Mucosa of rectum (tissue), 2 donors: ENCODE measurements around the gene KLHL7.

Source experiments
- H3K27ac ChIP-seq, 2 donors: one replicate each; pipeline ENCODE4 v1.7.0; 2013; ENCODE audit warnings: inconsistent platforms in 2 of 2, low read depth in 2 of 2, low read length in 2 of 2
- H3K27me3 ChIP-seq, 2 donors: one replicate each; pipeline ENCODE4 v1.7.0; 2013; ENCODE audit warnings: low read length in 2 of 2; ENCODE audit not compliant: control insufficient read depth in 2 of 2, insufficient read depth in 2 of 2
- H3K36me3 ChIP-seq, 2 donors: one replicate each; pipeline ENCODE4 v1.7.0; 2013; ENCODE audit warnings: low read length in 2 of 2; ENCODE audit not compliant: control insufficient read depth in 2 of 2, insufficient read depth in 2 of 2
- H3K4me1 ChIP-seq, 2 donors: one replicate each; pipeline ENCODE4 v1.7.0; 2013; ENCODE audit warnings: low read length in 2 of 2, mild to moderate bottlenecking in 1 of 2; ENCODE audit not compliant: control insufficient read depth in 2 of 2, insufficient read depth in 2 of 2
- H3K4me3 ChIP-seq, 2 donors: one replicate each; pipeline ENCODE4 v1.7.0; 2013; ENCODE audit warnings: low read length in 2 of 2
- H3K9ac ChIP-seq, 2 donors: one replicate each; pipeline ENCODE4 v1.7.0; 2013; ENCODE audit warnings: low read length in 2 of 2, low read depth in 1 of 2, mild to moderate bottlenecking in 1 of 2
- H3K9me3 ChIP-seq, 2 donors: one replicate each; pipeline ENCODE4 v1.7.0; 2013; ENCODE audit warnings: low read length in 2 of 2; ENCODE audit not compliant: control insufficient read depth in 2 of 2
- donor health status: healthy.
- donor health status: Normal muscosa, but diverticular disease.

KLHL7 gene

GRCh38 chr7:23210506-23210905 is 104.9 kb downstream of the KLHL7 start:
- H3K9me3 ChIP-seq: no peaks in the 10 kb centered on the region
- H3K36me3 ChIP-seq: no peaks in the 10 kb centered on the region
- H3K4me1 ChIP-seq: peaks cover 6 to 8% of the 10 kb centered on the region in 2 donors
- H3K9ac ChIP-seq: no peak overlapping the region
- no peaks in the 10 kb centered on the region for H3K27me3 ChIP-seq
- H3K27ac ChIP-seq: no peak overlapping the region
- no peak overlapping the region for H3K4me3 ChIP-seq

DNA sequence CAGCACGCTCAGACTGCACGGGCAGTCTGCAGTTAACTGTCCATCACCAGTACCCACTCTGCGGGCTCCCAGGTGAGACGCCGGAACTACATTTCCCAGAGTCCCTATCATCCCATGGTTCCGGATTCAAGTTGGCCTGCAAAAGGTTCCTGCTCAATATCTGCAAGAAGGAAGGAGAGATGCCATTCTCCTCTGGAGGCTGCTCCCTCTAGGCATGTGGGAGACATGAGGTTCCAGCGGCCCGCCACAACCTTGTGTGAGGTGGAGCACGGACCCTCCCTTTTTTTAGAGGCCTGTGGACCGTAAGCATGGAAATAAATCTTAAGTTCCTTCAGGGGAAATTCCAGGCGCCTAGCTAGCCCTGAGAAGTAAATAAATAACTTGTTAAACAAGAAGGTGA is 106.0 kb downstream of the KLHL7 start:
- peaks cover 6 to 8% of the 10 kb centered on the region in 2 donors for H3K4me1 ChIP-seq
- H3K9ac ChIP-seq: no peak overlapping the region
- H3K9me3 ChIP-seq: no peaks in the 10 kb centered on the region
- H3K4me3 ChIP-seq: no peak overlapping the region
- H3K27ac ChIP-seq: no peak overlapping the region
- H3K27me3 ChIP-seq: no peaks in the 10 kb centered on the region
- no peaks in the 10 kb centered on the region for H3K36me3 ChIP-seq

DNA sequence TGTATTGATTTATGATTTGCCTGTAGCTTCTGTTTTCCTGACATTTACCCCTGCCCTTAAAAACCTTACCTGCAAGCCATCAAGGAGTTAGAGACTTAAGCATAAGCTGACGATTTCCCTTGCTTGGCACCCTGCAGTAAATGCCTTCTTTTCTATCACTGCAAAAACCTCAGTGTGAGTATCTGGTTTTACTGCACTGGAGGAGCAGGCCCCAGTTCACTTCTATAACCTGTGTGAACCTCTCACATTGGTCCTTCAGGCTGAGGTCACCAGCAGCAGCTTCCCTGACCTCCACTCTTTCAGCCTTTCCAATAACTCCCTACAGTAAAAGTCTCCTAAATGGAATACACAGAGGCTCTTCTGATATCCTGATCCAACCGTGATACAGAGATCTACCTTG is 106.8 kb downstream of the KLHL7 start:
- Histone ChIP-seq H3K9ac (no peak overlapping the region), H3K4me1 (peaks cover 6 to 8% of the 10 kb centered on the region in 2 donors), H3K4me3 (no peak overlapping the region), H3K9me3 (no peaks in the 10 kb centered on the region), H3K27ac (no peak overlapping the region), H3K36me3 (no peaks in the 10 kb centered on the region), H3K27me3 (no peaks in the 10 kb centered on the region)

DNA sequence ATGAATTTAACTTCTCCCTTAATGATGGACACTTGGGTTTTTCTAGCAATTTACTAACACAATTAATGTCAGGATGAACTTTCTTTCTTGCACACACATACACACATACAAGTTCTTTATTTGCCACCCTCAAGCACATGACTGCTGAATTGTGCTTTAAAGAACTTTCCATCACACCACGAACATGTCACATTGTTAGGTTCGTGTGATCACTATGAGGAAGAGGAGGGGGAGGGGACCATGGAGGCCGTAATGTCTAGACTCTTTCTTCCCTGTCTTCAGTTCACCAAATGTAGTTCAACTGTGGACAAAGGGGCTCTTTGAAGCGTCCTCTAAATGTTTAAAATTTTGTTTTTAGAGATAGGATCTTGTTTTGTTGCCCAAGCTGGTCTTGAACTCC is 107.3 kb downstream of the KLHL7 start:
- Histone ChIP-seq H3K27me3 (no peaks in the 10 kb centered on the region), H3K36me3 (no peaks in the 10 kb centered on the region), H3K4me1 (peaks cover 6% of the 10 kb centered on the region in 2 donors), H3K27ac (no peak overlapping the region), H3K4me3 (no peak overlapping the region), H3K9me3 (no peaks in the 10 kb centered on the region), H3K9ac (no peak overlapping the region)

DNA sequence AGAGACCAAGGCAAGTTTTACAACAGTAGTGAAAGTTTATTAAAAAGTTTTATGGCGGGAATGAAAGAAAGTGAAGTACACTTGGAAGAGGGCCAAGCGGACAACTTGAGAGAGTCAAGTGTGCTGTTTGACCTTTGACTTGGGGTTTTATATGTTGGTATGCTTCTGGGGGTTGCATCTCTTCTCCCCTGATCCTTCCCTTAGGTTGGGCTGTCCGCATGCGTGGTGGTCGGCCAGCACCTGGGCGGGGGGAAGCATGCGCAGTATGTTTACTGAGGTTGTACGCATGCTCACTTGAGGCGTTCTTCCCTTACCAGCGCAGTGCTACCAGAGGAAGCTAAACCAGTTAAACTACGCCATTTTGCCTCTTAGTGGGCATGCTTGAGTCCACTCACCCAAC is 108.2 kb downstream of the KLHL7 start:
- no peak overlapping the region for H3K27ac ChIP-seq
- H3K9ac ChIP-seq: no peak overlapping the region
- no peak overlapping the region for H3K4me3 ChIP-seq
- no peaks in the 10 kb centered on the region for H3K36me3 ChIP-seq
- no peaks in the 10 kb centered on the region for H3K9me3 ChIP-seq
- H3K27me3 ChIP-seq: no peaks in the 10 kb centered on the region
- peaks cover 6% of the 10 kb centered on the region in 2 donors for H3K4me1 ChIP-seq

- Histone ChIP-seq H3K9ac (no peak overlapping the region), H3K36me3 (no peaks in the 10 kb centered on the region), H3K4me1 (peaks cover 6% of the 10 kb centered on the region in 2 donors), H3K4me3 (no peak overlapping the region), H3K27me3 (no peaks in the 10 kb centered on the region), H3K27ac (no peak overlapping the region), H3K9me3 (no peaks in the 10 kb centered on the region)
These were observed 108.8 kb downstream of the KLHL7 start for GRCh38 chr7:23214423-23214822.

DNA sequence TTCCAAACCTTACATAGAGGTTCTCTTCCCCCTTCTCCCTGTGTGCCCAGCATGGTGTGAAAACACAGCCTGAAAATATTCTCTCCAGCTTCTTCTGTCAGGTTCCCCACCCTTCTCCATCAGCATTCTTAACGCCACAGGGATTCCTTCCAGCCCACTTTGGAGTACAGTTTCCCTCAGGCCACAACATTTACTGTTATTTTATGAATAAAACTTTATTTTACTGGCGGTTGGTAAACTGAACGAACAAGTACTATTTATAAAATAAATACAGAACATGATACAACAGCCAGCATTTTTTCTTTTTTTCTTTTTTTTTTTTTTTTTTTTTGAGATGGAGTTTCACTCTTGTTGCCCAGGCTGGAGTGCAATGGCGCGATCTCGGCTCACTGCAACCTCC is 109.4 kb downstream of the KLHL7 start:
- Histone ChIP-seq H3K27ac (no peak overlapping the region), H3K9me3 (no peaks in the 10 kb centered on the region), H3K36me3 (no peaks in the 10 kb centered on the region), H3K4me3 (no peak overlapping the region), H3K4me1 (peaks cover 6% of the 10 kb centered on the region in 2 donors), H3K27me3 (no peaks in the 10 kb centered on the region), H3K9ac (no peak overlapping the region)

- Histone ChIP-seq H3K9ac (no peak overlapping the region), H3K4me3 (no peak overlapping the region), H3K27me3 (no peaks in the 10 kb centered on the region), H3K36me3 (no peaks in the 10 kb centered on the region), H3K27ac (peak overlapping the region in 1 of 2 donors; percentile 23), H3K4me1 (peaks cover 6% of the 10 kb centered on the region in 2 donors), H3K9me3 (no peaks in the 10 kb centered on the region)
These were observed 110.4 kb downstream of the KLHL7 start for GRCh38 chr7:23216021-23216420.

DNA sequence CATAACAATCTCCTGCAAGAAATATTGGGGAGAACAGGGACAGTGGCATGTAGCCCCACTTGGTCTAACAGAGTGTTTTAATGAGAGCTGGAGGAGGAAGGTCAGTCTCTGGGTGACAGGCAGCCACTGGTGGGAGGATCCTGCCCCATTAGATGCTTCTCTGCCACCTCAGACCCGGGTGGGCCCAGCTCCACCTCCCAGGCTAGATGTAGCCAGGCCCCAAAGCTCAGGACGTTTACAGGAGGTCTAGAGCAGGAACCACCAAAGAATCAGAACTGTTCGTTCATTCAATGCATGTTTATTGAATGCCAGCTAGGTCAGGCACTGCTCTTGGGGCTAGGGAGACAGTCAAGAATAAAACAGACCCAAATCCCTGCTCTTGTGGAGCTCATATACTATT is 112.6 kb downstream of the KLHL7 start:
- Histone ChIP-seq H3K4me1 (peaks cover 0 to 2% of the 10 kb centered on the region in 2 donors), H3K9ac (no peak overlapping the region), H3K27me3 (no peaks in the 10 kb centered on the region), H3K27ac (no peak overlapping the region), H3K36me3 (no peaks in the 10 kb centered on the region), H3K9me3 (no peaks in the 10 kb centered on the region), H3K4me3 (no peak overlapping the region)

- Histone ChIP-seq H3K27ac (no peak overlapping the region), H3K36me3 (no peaks in the 10 kb centered on the region), H3K9me3 (no peaks in the 10 kb centered on the region), H3K4me1 (no peaks in the 10 kb centered on the region), H3K9ac (no peak overlapping the region), H3K27me3 (no peaks in the 10 kb centered on the region), H3K4me3 (no peak overlapping the region)
These were observed 115.2 kb downstream of the KLHL7 start for GRCh38 chr7:23220690-23221305.
